Activated CD4-positive, CD25-positive, alpha-beta regulatory T cell treated with anti-CD3 and anti-CD28 coated beads, Interleukin-2, amount 50 U/mL, for 16 hours (primary cell): ENCODE data around the gene PIK3CD.
A peak's percentile ranks its signal among the peaks of the same experiment; 100 is the strongest.
"Not testable (repeated sequence)": the region's sequence is repeated elsewhere in the genome, so short reads cannot be mapped to it uniquely, and the experiment has no call there.

Experiments used
- DNase-seq: peaks from one replicate; pipeline ENCODE4 v3.0.0-alpha.2; 2020; ENCODE audit warnings: low read depth, low spot score

Gene PIK3CD

DNA sequence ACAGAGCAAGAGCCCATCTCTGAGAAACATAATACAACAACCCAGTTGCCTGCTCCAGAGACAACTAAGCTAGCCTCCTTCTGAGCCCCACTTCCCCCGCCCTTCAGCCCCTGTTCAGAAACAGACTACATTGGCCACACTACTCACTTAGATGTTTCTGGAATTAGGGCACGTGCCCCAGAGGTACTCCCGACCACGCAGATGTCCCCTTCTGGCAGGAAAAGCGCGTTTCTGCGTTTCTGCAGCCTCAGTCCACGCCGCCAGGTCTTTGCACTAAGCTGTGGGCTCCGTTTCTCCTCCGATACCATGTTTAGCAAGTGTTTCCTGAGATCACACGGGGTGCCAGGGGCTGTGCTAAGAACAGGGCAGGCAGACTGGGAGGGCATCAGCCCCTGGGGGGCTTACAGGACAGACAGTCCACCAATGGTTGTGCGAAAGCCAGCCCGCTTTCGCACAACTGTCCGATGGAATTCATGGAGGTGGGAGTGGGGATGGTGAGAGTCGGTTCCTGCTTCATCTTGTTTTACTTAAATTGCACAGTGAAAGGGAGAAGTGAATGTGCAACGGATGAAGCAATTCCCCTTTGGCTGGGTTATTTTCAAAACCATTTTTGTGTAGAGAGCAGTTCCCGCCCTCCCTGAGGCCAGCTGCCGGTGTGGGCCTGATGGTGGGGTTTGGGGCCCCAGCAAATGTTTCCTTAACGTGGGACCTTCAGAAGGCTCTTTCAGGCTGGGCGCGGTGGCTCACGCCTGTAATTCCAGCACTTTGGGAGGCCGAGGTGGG, 2.7 kb downstream of the PIK3CD start:
- DNase-seq = no peak

DNA sequence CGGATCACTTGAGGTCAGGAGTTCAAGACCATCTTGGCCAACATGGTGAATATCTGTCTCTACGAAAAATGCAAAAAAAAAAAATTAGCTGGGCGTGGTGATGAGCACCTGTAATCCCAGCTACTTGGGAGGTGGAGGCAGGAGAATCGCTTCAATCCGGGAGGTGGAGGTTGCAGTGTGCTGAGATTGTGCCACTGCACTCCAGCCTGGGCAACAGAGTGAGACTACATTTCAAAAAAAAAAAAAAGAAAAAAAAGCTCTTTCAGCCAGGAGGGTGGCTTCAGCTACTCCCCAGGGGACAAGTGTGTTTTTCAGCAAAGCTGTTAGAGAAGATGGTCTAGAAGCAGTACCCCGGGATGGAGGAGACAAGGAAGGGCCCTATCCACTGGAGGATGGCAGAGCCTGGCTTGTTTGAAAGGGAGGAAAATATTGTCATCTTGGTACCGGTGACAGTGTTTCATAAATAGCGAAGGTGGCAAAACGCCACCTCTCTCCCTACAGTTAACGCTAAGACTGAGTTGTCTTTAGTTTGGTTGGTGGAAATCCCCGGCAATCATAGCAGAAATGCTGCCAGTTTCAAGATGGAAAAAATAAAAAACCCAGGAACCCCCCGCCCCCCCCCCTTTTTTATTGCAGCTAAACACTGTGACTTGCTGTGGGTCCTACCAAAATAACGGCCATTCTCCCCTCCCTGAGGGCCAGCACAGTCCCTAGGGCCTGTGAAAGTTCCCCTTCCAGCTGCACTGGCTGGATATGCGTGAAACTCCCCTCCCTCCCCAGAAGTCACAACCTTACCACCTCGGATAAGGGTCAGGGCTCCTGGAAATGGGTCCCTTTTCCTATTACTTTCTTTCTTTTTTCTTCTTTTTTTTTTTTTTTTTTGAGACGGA, 3.5 kb downstream of the PIK3CD start:
- no peak for DNase-seq

DNA sequence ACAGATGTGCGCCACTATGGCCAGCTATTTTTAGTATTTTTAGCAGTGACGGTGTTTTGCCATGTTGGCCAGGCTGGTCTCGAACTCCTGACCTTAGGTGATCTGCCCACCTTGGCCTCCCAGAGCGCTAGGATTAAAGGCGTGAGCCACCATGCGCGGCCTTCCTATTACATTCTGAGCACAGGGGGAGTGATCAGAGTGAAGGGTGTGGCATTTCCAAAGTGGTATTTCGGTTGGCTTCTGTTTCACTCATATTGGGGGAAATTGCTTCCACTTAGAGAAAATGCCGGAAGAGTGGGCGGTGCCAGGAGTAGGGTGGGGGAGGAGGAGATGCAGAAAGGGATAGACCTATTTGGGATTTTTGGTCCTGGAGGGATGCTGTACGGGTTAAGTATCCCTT, 4.3 kb downstream of the PIK3CD start:
- DNase-seq = no peak

DNA sequence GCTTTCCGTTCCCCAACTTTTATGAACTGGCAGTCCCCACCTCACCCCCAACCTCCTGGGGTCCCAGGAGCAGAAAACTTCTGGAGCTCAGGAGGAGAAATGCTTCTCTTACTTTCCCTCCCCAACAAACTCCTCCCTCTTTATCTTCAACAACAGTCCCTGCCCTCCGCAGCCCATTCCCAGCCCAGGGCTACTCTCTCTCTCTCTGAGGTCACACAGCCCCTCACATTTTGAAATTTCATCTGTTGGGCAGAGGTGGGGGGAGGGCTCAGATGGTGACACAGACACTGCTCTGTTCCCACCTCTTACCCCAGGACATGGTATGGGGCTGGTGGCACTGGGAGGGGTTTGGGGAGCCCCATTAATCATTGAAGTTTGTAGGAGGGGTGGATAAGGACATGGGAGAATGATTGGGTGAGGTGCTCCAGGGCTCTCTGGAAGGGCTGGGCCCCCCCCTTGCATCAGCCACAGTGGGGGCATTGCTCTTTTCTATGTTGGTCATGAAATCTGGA, 6.0 kb downstream of the PIK3CD start:
- no peak for DNase-seq

DNA sequence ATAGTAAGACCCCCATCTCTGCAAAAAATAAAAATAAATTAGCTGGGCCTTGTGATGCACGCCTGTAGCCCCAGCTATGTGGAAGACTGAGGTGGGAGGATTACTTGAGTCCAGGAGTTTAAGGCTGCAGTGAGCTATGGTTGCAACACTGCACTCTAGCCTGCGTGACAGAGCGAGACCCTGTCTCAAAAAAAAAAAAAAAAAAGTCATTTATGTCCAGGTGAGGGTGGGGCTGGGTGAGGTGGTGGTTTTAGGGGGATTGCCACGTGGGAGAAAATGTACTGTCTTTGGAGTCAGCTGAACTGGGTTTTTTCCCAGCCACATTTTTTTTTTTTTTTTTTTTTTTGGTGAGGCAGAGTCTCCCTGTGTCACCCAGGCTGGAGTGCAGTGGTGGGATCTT, 6.7 kb downstream of the PIK3CD start:
- no peak for DNase-seq

DNA sequence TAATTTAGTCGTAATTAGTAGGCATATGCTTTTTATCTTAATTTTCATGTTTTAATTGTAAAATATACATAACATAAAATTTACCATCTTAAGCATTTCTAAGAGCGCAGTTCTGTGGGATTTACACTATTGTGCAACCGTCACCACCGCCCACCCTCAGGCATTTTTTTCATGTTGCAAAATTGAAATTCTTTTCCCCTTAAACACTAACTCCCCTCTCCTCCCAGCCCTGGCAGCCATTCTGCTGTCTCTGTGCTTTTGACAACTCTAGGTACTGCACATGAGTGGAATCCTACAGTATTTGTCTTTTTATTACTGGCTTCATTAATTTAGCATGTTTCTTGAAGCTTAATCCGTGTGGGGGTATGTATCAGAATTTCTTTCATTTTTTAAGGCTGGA, 7.8 kb downstream of the PIK3CD start:
- no peak for DNase-seq

DNA sequence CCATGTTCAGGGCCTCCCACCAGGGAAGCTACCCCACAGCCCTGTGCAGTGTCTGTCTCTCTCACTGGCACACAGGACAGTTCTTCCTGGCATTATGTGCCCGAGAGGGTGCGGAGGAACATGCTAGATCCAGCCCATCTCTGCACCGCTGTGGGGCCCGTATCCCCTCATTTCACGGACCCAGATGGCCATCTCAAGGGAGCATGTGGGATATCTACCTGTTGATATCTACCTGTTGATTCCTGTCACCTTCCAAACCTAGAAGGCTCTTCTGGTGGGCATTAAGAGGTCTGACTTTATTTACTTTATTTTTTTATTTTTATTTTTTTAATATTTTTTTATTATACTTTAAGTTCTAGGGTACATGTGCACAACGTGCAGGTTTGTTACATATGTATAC, 11.7 kb downstream of the PIK3CD start:
- DNase-seq = no peak

DNA sequence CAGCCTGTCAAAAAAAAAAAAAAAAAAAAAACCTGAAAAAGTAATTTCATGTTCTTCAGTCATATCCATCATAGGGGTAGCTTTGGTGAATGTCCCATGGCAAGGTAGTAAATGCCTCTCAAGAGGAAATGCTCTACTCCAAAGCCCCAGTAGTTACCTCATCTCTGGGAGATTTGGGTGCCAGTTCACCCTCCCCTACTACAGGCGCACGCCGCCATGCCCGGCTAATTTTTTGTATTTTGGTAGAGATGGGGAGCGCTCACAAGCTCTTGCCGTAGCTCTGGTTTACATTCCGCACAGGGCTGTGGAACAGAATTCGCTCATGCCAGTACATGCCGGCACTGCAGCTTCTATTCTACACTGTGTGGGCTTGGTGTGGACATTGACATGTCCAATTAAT, 13.7 kb downstream of the PIK3CD start:
- no peak for DNase-seq

DNA sequence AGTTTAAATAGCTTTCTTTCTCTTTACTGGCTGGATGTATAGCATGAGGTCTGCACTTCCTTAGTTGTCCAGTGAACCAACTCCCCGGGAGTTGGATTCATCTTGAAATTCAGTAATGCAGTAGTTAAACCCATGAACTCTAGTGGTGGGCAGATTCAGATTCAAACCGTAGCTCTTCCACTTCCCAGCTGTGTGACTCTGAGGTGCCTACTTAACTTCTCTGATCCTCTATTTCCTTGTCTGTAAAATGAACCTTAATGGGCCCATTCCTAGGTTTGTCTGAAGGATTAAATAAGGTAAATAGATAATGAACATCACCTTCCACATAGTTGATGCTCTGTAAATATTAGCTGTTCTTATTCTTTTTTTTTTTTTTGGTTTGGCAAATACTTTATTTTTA, 16.5 kb downstream of the PIK3CD start:
- no peak for DNase-seq

DNA sequence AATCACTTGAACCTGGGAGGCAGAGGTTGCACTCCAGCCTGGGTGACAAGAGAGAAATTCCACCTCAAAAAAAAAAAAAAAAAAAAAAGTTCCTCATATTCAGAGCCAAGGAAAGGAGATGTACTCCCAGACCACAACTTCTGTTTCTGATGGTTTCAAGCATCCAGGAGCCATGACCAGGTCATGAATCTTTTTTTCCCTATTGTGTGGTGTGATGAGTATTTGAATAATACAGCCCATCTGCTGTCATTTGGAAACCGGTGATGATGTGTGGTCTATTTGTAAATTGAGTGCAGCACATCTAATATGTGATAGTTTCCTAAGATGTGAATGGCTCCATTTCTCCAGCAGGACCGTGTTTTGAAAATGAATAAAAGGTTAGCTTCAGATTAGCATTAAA, 18.6 kb downstream of the PIK3CD start:
- no peak for DNase-seq

DNA sequence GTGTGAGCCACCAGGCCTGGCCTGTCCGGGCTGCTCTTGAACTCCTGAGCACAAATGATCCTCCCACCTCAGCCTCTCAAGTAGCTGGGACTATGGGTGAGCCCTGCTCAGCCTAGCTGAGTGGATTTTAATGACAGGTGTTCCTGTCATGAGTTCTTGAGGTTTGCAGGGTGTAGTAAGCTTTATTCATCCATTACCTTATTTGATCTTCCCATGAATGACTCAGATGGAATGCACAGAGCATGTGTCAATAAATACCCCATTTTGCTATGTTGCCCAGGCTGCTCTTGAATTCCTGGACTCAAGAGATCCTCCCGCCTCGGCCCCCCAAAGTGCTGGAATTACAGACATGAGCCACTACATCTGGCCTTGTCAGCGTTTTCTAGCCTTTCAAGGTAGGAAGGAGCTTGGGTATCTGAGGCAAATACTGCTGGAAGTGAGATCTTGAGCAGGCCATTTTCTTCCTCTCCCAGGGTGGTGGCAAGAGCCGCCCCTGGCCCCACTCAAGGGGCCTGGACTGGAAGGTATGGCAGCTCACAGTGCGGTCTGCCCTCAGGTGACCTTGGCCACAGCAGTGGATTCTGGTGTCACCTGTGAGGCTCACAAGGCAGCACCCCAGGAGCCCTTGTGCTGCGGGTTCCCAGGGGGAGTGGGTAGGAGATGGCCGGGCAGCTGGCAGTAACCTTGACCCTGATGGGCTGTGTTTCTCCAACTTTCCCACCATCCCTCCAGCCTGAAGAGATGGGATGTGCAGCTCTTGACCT, 20.0 kb downstream of the PIK3CD start:
- DNase-seq = no peak

DNA sequence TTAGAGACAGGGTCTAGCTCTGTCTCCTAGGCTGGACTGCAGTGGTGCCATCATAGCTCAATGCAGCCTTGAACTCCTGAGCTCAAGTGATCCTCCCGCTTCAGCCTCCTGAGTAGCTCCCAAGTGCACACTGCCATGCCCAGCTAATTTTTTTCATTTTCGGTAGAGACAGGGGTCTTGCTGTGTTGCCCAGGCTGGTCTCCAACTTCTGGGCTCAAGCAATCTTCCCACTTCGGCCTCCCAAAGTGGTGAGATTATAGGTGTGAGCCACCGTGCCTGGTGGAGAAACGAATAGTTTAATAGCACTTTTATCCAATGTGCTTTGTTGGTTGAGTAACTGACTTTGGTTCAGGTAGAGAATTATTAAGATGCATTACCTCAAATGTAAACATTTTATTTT, 20.9 kb downstream of the PIK3CD start:
- no peak for DNase-seq

DNA sequence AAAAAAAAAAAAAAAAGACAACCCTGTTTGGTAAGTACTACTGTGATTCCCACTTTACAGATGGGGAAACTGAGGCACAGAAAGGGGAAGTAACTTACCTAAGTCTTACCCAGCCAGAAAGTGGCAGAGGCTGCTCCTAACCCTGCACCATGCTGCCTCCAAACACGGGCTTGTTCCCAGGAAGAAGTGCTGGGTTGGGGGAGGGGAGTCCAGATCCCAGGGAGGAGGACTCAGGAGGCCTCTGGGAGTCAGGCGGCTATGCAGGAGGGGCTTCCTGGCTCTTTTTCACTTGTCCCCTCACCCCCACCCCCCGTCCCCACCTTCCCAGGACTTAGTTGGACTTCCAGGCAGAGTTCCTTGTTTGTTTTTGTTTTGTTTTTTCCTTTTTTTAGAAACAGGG, 23.9 kb downstream of the PIK3CD start:
- DNase-seq = no peak

DNA sequence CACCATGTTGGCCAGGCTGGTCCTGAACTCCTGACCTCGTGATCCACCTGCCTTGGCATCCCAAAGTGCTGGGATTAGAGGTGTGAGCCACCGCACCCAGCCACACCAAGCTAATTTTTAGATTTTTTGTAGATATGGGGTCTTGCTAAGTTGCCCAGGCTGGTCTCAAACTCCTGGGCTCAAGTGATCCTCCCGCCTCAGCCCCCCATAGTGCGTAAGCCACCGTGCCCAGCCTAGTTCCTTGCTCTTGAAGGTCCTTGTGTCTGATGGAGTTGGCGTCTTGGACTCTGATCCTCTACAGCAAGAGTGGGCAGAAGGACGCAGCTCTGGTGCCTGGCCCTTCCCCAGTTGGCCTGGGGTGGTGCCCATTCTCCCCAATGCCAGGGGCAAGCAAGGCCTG, 24.6 kb downstream of the PIK3CD start:
- not testable (repeated sequence) for DNase-seq

DNA sequence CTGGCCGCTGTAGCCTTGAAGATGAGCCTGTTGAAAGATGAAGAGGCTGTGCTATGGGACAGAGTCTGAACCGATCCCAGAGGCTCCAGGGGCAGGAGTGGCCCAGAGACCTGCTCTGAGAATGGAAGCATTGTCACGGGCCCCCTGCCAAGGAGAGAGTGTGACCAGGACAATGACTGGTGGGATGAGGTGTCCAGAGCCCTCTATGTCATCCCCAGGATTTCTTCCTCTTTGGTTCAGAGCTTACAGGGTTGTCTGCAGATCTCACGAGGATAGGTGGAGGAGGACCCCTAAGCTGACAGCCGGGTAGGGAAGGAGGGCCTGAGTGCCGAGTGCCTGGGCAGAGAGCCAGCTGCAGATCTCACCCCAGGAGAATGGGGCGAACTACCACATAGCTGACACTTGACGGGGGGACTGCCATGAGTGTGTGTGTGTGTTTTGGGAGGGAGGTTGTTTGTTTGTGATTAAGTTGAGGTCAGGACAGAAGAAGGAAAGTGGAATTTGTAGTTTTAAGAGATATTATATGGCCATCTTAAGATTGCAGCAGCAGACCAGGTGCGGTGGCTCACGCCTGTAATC, 25.4 kb downstream of the PIK3CD start:
- no peak for DNase-seq

DNA sequence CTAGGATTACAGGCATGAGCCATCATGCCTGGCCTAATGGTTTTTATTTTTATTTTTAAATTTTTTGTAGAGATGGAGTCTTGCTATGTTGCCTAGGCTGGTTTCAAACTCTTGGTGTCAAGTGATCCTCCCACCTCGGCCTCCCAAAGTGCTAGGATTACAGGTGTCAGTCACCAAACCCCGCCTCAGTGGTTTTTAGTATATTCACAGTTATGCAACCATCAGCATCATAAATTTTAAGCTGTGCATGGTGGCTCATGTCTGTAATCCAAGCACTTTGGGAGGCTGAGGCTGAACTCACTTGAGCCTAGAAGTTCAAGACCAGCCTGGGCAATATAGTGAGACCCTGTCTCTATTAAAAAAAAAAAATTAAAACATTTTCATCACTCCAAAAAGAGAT, 28.6 kb downstream of the PIK3CD start:
- DNase-seq = no peak

DNA sequence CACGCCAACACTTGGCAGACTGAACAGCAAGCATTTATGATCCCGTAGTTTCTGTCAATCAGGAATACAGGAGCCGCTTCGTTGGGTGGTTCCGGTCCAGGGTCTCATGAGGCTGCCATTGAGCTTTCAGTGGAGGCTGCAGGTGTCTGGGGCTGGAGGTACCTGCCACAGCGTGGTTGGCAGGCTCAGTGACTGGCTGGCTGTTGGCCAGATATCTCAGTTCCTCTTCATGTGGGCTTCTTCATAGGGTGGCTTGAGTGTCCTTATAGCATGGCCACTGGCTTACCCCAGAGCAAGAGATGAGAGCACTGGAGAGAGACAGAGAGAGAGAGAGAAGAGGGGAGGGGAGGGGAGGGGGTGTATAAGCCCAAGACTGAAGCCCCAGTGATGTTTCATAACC, 29.3 kb downstream of the PIK3CD start:
- DNase-seq = no peak

DNA sequence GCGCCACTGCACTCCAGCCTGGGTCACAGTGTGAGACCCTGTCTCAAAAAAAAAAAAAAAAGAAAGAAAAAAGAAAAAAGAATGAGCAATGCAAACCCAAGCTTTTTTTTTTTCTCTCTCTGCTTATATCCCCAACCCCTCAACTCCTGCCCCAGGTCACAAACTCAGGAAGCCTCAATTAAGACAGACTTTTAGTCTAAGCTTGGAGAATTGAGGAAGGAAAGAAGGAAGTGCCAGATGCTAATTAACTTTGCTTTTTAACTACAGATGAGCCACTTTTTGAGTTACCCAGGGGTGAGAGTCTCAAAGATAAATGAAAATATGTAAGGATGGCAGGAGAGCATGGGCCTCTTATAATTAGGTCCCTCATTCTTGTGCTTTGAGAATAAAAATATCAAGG, 33.3 kb downstream of the PIK3CD start:
- DNase-seq = no peak

DNA sequence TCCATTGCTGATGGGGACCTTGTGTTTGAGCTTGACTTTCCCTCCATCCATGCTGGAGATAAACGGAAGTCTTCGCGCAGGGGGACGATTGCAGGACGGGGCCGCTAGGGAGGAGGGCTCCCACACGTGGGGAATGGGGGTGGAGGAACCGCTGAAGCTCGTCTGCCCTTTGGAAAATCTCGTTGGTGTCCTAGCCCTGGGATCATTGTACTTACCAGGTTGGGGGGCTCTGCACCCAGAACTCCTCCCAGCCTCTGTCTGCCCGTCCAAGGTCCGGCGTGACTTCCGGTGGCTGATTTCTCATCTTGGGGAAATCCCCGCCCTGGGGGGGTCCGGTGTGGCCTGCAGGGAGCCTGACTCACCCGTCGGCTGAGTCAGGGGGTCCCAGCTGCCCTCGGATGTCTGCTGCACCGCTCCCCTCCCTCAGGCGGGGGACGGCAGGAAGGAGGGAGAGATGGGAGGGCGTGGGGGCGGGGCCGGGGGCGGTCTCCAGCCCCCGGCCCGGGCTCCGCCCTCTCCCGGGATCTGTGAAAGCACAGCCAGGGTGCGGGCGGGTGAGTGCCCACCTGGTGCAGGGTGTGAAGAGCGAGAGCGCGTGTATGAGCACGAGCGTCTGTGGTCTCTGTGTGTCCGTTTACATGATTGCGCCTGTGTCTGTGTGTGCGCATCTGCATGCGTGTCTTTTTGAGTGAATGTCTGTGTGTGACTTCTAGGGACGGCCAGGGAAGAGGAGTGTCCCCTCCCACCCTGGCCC, 35.8 kb downstream of the PIK3CD start:
- peak; percentile 30 for DNase-seq

DNA sequence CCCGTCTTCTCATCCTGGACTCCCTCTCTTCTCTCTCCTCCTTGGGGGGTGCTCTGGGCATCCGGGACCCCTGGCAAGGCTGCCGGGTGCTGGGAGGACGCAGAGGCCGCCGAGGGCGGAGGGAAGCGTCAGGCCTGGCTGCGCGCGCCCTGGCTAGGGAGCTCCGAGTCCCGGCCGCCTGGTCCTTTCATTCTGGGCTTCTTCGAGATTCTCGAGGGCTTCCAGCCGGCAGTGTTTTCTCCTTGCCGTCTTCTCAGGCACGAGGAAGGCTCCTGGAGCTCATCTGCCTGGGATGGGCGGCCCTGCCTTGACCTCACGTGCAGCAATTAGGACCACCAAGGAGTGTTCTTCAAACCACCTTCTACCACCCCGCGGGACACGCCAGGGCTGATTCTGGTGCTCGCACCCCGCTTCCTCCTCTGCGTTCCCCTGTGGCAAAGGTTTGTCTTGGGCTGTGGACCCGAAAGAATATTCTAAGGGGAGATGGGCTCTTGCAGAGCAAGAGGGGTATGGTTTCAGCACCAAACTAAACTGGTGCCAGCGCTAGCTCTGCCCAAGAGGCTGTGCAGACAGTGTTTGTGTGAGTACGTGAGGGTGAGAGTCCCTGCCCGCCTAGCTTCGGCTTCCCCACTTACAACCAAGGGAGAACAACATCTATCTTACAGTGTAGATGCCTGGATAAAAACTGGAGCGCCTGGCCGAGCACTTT, 36.5 kb downstream of the PIK3CD start:
- no peak for DNase-seq
